Stimulated activated CD4-positive, alpha-beta T cell treated with anti-CD3 and anti-CD28 coated beads, TNF-alpha, amount 100 ng/mL, for 24 hours (primary cell): ENCODE data around the gene NUTM1.
"Not testable (repeated sequence)": the region's sequence is repeated elsewhere in the genome, so short reads cannot be mapped to it uniquely, and the experiment has no call there.

Experiments
- DNase-seq, 3 experiments: peaks; one replicate each; pipeline ENCODE4 v3.0.0-alpha.2; 2020; ENCODE audit warnings: low read depth in 3 of 3

Gene NUTM1

GRCh38 chr15:34337557-34338306 is 5.4 kb upstream of the NUTM1 start, which contains the start of gene SLC12A6:
TSS of gene SLC12A6 (minus strand) at chr15:34337781. CDS start at chr15:34336680, 1,101 bp downstream.
- peak; percentile 81 to 88 (median 85) for DNase-seq

- no peak for DNase-seq
Observed at GRCh38 chr15:34338347-34338746, 4.8 kb upstream of the NUTM1 start.

- DNase-seq, result no peak
Observed at GRCh38 chr15:34339946-34340345, 3.2 kb upstream of the NUTM1 start.

GRCh38 chr15:34341381-34342212 is 1.5 kb upstream of the NUTM1 start:
- no peak for DNase-seq

GRCh38 chr15:34342213-34342736 is 840 bp upstream of the NUTM1 start:
- DNase-seq, result not testable (repeated sequence)

GRCh38 chr15:34347951-34348638 is 5.0 kb downstream of the NUTM1 start:
- no peak for DNase-seq

- no peak for DNase-seq
Observed at GRCh38 chr15:34348735-34349300, 5.7 kb downstream of the NUTM1 start.

- no peak for DNase-seq
Observed at GRCh38 chr15:34349769-34350168, 6.7 kb downstream of the NUTM1 start.

- not testable (repeated sequence) for DNase-seq
Observed at GRCh38 chr15:34352996-34353395, 9.9 kb downstream of the NUTM1 start.

GRCh38 chr15:34353627-34354026 is 10.5 kb downstream of the NUTM1 start:
- DNase-seq, result no peak

GRCh38 chr15:34354286-34354685 is 11.2 kb downstream of the NUTM1 start:
- no peak for DNase-seq

GRCh38 chr15:34355241-34355640 is 12.1 kb downstream of the NUTM1 start:
- no peak for DNase-seq

- no peak for DNase-seq
Observed at GRCh38 chr15:34357653-34358052, 14.5 kb downstream of the NUTM1 start.

- no peak for DNase-seq
Observed at GRCh38 chr15:34358367-34358766, 15.3 kb downstream of the NUTM1 start.

- DNase-seq, result no peak
Observed at GRCh38 chr15:34358948-34359347, 15.8 kb downstream of the NUTM1 start.

- no peak for DNase-seq
Observed at GRCh38 chr15:34359416-34359815, 16.3 kb downstream of the NUTM1 start.

- no peak for DNase-seq
Observed at GRCh38 chr15:34360298-34360697, 17.2 kb downstream of the NUTM1 start.

GRCh38 chr15:34361278-34361677 is 18.2 kb downstream of the NUTM1 start:
- no peak for DNase-seq

GRCh38 chr15:34362047-34362773 is 19.1 kb downstream of the NUTM1 start:
- no peak for DNase-seq

- DNase-seq, result no peak
Observed at GRCh38 chr15:34364041-34364440, 20.9 kb downstream of the NUTM1 start.
